Bronchial smooth muscle cell (primary cell): ENCODE data around the gene AP2S1. TPM values are rescaled to one million over a fixed set of nuclear protein-coding genes. Genes with fewer than 3 reads are reported as not detected.

Experiments
- total RNA-seq: library from RNA; depleted of rRNA; stranded (reverse); fragments of >200 nt; gene quantifications from 2 replicates; pipeline ENCODE4 v1.2.1, GENCODE V29; 2014

Gene AP2S1
- 155 and 191 TPM in 2 replicates for total RNA-seq

GRCh38 chr19:46850228-46851203 lies at the start of gene AP2S1:
Gene AP2S1 (minus strand): TSS chr19:46850846. CDS start chr19:46850766, 80 bp downstream.

GRCh38 chr19:46860846-46861690 lies 10.4 kb upstream of the AP2S1 start, which contains the start of gene ARHGAP35:
Gene ARHGAP35 (plus strand): TSS chr19:46860997. CDS start chr19:46918676, 57,679 bp downstream.

GRCh38 chr19:46788262-46788967 lies 62.2 kb downstream of the AP2S1 start, which contains the start of gene SLC1A5:
Gene SLC1A5 (minus strand): TSS chr19:46788594. CDS start chr19:46787965, 629 bp downstream.

Other genes starting within 250 kb of the AP2S1 start
- gene CALM3, start 249.5 kb downstream of the AP2S1 start, total RNA-seq: 179 and 253 TPM in 2 replicates
- gene PTGIR, start 225.8 kb downstream of the AP2S1 start, total RNA-seq: 0.77 and 0.95 TPM in 2 replicates
- gene GNG8, start 214.6 kb downstream of the AP2S1 start, total RNA-seq: not detected in 2 replicates
- 3.3 and 4.6 TPM in 2 replicates for gene DACT3, start 189.7 kb downstream of the AP2S1 start, total RNA-seq
- gene PRKD2, start 133.7 kb downstream of the AP2S1 start, total RNA-seq: 14.4 and 14.5 TPM in 2 replicates
- gene FKRP, start 104.8 kb downstream of the AP2S1 start, total RNA-seq: 8.6 and 9.0 TPM in 2 replicates
- gene STRN4, start 104.4 kb downstream of the AP2S1 start, total RNA-seq: 52.0 and 63.6 TPM in 2 replicates
- gene SLC1A5, start 62.3 kb downstream of the AP2S1 start, total RNA-seq: 78.7 and 213 TPM in 2 replicates
- 23.5 and 28.0 TPM in 2 replicates for gene ARHGAP35, start 10.2 kb upstream of the AP2S1 start, total RNA-seq
- gene NPAS1, start 169.0 kb upstream of the AP2S1 start, total RNA-seq: 0.26 and 0.47 TPM in 2 replicates
- 8.2 and 25.1 TPM in 2 replicates for gene TMEM160, start 197.8 kb upstream of the AP2S1 start, total RNA-seq